Fibroblast of lung (primary cell): ENCODE data around the gene USP53. TPM values are rescaled to one million over a fixed set of nuclear protein-coding genes. Genes with fewer than 3 reads are reported as not detected.

ENCODE experiments used
- DNase-seq, 2 donors: peaks; one replicate each; pipeline versions ENCODE4 v3.0.0 to v3.0.0-alpha.2; 2010; ENCODE audit warnings: low read depth in 2 of 2
- H2AFZ ChIP-seq: 2 replicates; pipeline ENCODE4 v1.5.1; 2012; ENCODE audit warnings: low read length, control low read depth, inconsistent platforms
- H3K27ac ChIP-seq: 2 replicates; pipeline ENCODE4 v1.5.1; 2011; ENCODE audit warnings: low read length, control low read depth; ENCODE audit not compliant: insufficient read depth
- H3K27me3 ChIP-seq: 2 replicates; pipeline ENCODE4 v1.5.1; 2011; ENCODE audit warnings: mild to moderate bottlenecking, low read length; ENCODE audit not compliant: control insufficient read depth, insufficient read depth
- H3K36me3 ChIP-seq: 2 replicates; pipeline ENCODE4 v1.5.1; 2011; ENCODE audit warnings: low read length; ENCODE audit not compliant: control insufficient read depth, insufficient read depth
- H3K4me1 ChIP-seq: 2 replicates; pipeline ENCODE4 v1.5.1; 2011; ENCODE audit warnings: low read length; ENCODE audit not compliant: control insufficient read depth, insufficient read depth; ENCODE audit errors: extremely low read depth
- H3K4me2 ChIP-seq: 2 replicates; pipeline ENCODE4 v1.5.1; 2011; ENCODE audit warnings: low read length, control low read depth; ENCODE audit not compliant: insufficient read depth; ENCODE audit errors: extremely low read depth
- H3K4me3 ChIP-seq, 4 experiments: fragments of 200-600 bp in 1 of 4; sonication (generic) in 1 of 4; replicated peaks in 1 of 4; 2 replicates each; pipeline ENCODE4 v1.5.1; 2011 to 2016; ENCODE audit warnings: low read length in 4 of 4, low read depth in 3 of 4, mild to moderate bottlenecking in 3 of 4, control low read depth in 2 of 4, inconsistent platforms in 1 of 4, mixed read lengths in 1 of 4; ENCODE audit not compliant: insufficient read depth in 1 of 4; ENCODE audit errors: control extremely low read depth in 1 of 4
- H3K79me2 ChIP-seq: 2 replicates; pipeline ENCODE4 v1.5.1; 2012; ENCODE audit warnings: mild to moderate bottlenecking, low read length, inconsistent platforms; ENCODE audit not compliant: control insufficient read depth, insufficient read depth
- H3K9ac ChIP-seq: 2 replicates; pipeline ENCODE4 v1.5.1; 2011; ENCODE audit warnings: mild to moderate bottlenecking, low read length, control low read depth; ENCODE audit not compliant: insufficient read depth
- H3K9me3 ChIP-seq: 2 replicates; pipeline ENCODE4 v1.5.1; 2012; ENCODE audit warnings: low read depth, low read length; ENCODE audit not compliant: control insufficient read depth, insufficient read depth
- H4K20me1 ChIP-seq: 2 replicates; pipeline ENCODE4 v1.5.1; 2011; ENCODE audit warnings: low read length; ENCODE audit not compliant: control insufficient read depth, insufficient read depth; ENCODE audit errors: extremely low read depth
- CTCF ChIP-seq, 2 donors: IDR thresholded peaks in 1 of 2; conservative IDR thresholded peaks in 1 of 2; 1 replicate in 1 of 2; 2 replicates in 1 of 2; pipeline ENCODE4 v1.5.1; 2011 to 2012; ENCODE audit warnings: low read length in 2 of 2, control low read depth in 1 of 2, inconsistent platforms in 1 of 2, low read depth in 1 of 2, mild to moderate bottlenecking in 1 of 2
- EZH2 ChIP-seq: IDR thresholded peaks from 2 replicates; pipeline ENCODE4 v1.5.1; 2012; ENCODE audit warnings: low read length, control low read depth, mild to moderate bottlenecking; ENCODE audit errors: missing control alignments
- polyA plus RNA-seq, 2 donors: library from polyadenylated mRNA; depleted of rRNA in 1 of 2; stranded (reverse) in 1 of 2; unstranded in 1 of 2; fragments of >200 nt; gene quantifications; 2 replicates each; pipeline ENCODE4 v1.2.1, GENCODE V29; 2011 to 2012; ENCODE audit warnings: missing spikeins in 1 of 2
- total RNA-seq: library from RNA; depleted of rRNA; stranded (reverse); fragments of >200 nt; gene quantifications from 2 replicates; pipeline ENCODE4 v1.2.1, GENCODE V29; 2014

Gene USP53
- total and polyA plus RNA-seq, 2 donors (not counting 1 experiment from before 2014, with no cell fraction given), result 55.7 to 102 TPM

GRCh38 chr4:119233191-119233590 lies 20.7 kb downstream of the USP53 start:
- peaks cover 13% of the 10 kb centered on the region for H3K79me2 ChIP-seq
- no peak overlapping the region for H3K27ac ChIP-seq
- peak overlapping the region; percentile 49 for H3K4me2 ChIP-seq
- no peaks in the 10 kb centered on the region for H3K36me3 ChIP-seq
- no peak overlapping the region for H3K9ac ChIP-seq
- H3K4me1 ChIP-seq, result peaks cover under 1% of the 10 kb centered on the region
- no peaks in the 10 kb centered on the region for H3K9me3 ChIP-seq
- no peak overlapping the region for H3K4me3 ChIP-seq
- no peak overlapping the region for H2AFZ ChIP-seq
- DNase-seq, result no peak
- no peak for TF ChIP-seq EZH2
- no peaks in the 10 kb centered on the region for H4K20me1 ChIP-seq
- no peaks in the 10 kb centered on the region for H3K27me3 ChIP-seq

GRCh38 chr4:119233750-119234149 lies 21.2 kb downstream of the USP53 start:
- H2AFZ ChIP-seq, result no peak overlapping the region
- H3K79me2 ChIP-seq, result peaks cover 13% of the 10 kb centered on the region
- no peak for TF ChIP-seq EZH2
- TF ChIP-seq CTCF (conservative IDR thresholded peaks at IDR 0.05 in 1 of 2, IDR thresholded peaks at IDR 0.05 in 1 of 2; ENCODE audit: low read depth in 1 of 2, low read length in 2 of 2), result no peak

GRCh38 chr4:119237201-119237600 lies 24.7 kb downstream of the USP53 start:
- TF ChIP-seq EZH2 (no peak), CTCF (conservative IDR thresholded peaks at IDR 0.05 in 1 of 2, IDR thresholded peaks at IDR 0.05 in 1 of 2; ENCODE audit: low read depth in 1 of 2, low read length in 2 of 2) (no peak)
- no peak overlapping the region for H3K9ac ChIP-seq
- no peak overlapping the region for H3K4me2 ChIP-seq
- no peaks in the 10 kb centered on the region for H3K27me3 ChIP-seq
- DNase-seq, result no peak
- H3K4me3 ChIP-seq, result no peak overlapping the region
- peaks cover 7% of the 10 kb centered on the region for H3K79me2 ChIP-seq
- H3K4me1 ChIP-seq, result no peaks in the 10 kb centered on the region
- no peaks in the 10 kb centered on the region for H4K20me1 ChIP-seq
- no peak overlapping the region for H2AFZ ChIP-seq
- H3K36me3 ChIP-seq, result no peaks in the 10 kb centered on the region
- H3K9me3 ChIP-seq, result no peaks in the 10 kb centered on the region
- no peak overlapping the region for H3K27ac ChIP-seq

More at GRCh38 chr4:119233750-119234149, 21.2 kb downstream of the USP53 start:
- Histone ChIP-seq H3K27ac (no peak overlapping the region), H3K4me3 (no peak overlapping the region), H3K36me3 (no peaks in the 10 kb centered on the region), H3K27me3 (no peaks in the 10 kb centered on the region), H3K4me1 (no peaks in the 10 kb centered on the region), H3K9me3 (no peaks in the 10 kb centered on the region), H4K20me1 (no peaks in the 10 kb centered on the region), H3K4me2 (peak overlapping the region; percentile 21), H3K9ac (no peak overlapping the region)
- no peak for DNase-seq
